ENCODE results near the gene ITPR1. TPM values are rescaled to one million over a fixed set of nuclear protein-coding genes. Genes with fewer than 3 reads are reported as not detected.

The ITPR1 gene
- total and polyA plus RNA-seq, 2 experiments from 2014 or later = 6.8 to 21.0 TPM

- Histone ChIP-seq H4K20me1 (replicated peaks; ENCODE audit: insufficient read depth) (no peaks in the 10 kb centered on the region), H3K36me3 (ENCODE audit: insufficient read depth) (no peaks in the 10 kb centered on the region), H3K79me2 (replicated peaks; ENCODE audit: insufficient read depth) (no peaks in the 10 kb centered on the region), H2AFZ (no peak overlapping the region), H3K4me2 (no peak overlapping the region), H3K27me3 (ENCODE audit: insufficient read depth) (no peaks in the 10 kb centered on the region), H3K4me3 (no peak overlapping the region), H3K4me1 (ENCODE audit: insufficient read depth) (peaks cover 9% of the 10 kb centered on the region), H3K27ac (ENCODE audit: low read depth) (no peak overlapping the region), H3K9me2 (ENCODE audit: insufficient read depth) (no peaks in the 10 kb centered on the region), H3F3A (replicated peaks; ENCODE audit: low read depth) (no peaks in the 10 kb centered on the region)
- Mint-ChIP-seq H3K27ac (no peak overlapping the region), H3K9me3 (no peaks in the 10 kb centered on the region), H3K36me3 (ENCODE audit: low read depth) (no peaks in the 10 kb centered on the region), H3K4me1 (peaks cover 30% of the 10 kb centered on the region), H3K27me3 (ENCODE audit: insufficient read depth, low read depth, poor library complexity) (no peaks in the 10 kb centered on the region), H3K4me3 (no peak overlapping the region)
- DNase-seq (ENCODE audit: low spot score) (no peak), ATAC-seq (no peak)
- TF ChIP-seq EZH2 (IDR thresholded peaks at IDR 0.05; ENCODE audit: low read depth, unreplicated experiment) (no peak), JUNB (IDR thresholded peaks at IDR 0.05; ENCODE audit: unreplicated experiment) (no peak), ZNF114 (CRISPR knock-in tag; IDR thresholded peaks at IDR 0.05) (no peak), POLR2AphosphoS5 (IDR thresholded peaks at IDR 0.05; ENCODE audit: low read depth) (no peak), NANOG (IDR thresholded peaks at IDR 0.05; ENCODE audit: borderline replicate concordance) (no peak), EZH2phosphoT487 (IDR thresholded peaks at IDR 0.05; ENCODE audit: unreplicated experiment) (no peak), STAT1 (IDR thresholded peaks at IDR 0.05; ENCODE audit: unreplicated experiment) (no peak), ZNF331 (CRISPR knock-in tag; IDR thresholded peaks at IDR 0.05; ENCODE audit: low read depth) (no peak), ETS1 (IDR thresholded peaks at IDR 0.05) (no peak), ZNF462 (CRISPR knock-in tag; IDR thresholded peaks at IDR 0.05) (no peak), CREB1 (CRISPR knock-in tag; IDR thresholded peaks at IDR 0.05; ENCODE audit: low read depth) (no peak), REST (IDR thresholded peaks at IDR 0.05; ENCODE audit: unreplicated experiment) (no peak)
These were observed 335.3 kb downstream of the ITPR1 start for GRCh38 chr3:4828279-4829030.

Measured in GM23338 (cell line).